Measurements from ENCODE around the gene QKI.

DNA sequence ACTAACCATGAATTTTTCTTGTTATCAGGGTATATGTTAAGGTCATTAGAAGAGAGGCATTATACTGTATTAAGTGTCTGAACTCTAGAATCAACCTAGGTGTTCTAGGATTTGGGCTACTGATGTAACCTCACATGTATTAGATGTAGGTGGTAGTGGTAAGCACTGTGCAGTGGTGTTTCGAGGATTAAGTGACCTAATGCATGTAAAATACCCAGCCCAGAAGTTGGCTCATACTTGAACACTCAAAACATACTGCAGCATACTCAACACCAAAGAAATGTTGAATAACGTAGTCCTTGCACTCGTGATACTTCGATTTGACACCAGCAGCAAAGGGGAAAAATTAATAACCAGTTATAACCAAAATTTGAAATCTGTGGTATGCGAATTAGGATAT lies 48.7 kb downstream of the QKI start:
- no peak for TF ChIP-seq TAF1 (IDR thresholded peaks at IDR 0.05; ENCODE audit: low read depth, low read length)
- TF ChIP-seq POLR2A (IDR thresholded peaks at IDR 0.05; ENCODE audit: low read depth, low read length): no peak
- no peak for TF ChIP-seq PAX5 (IDR thresholded peaks at IDR 0.05; ENCODE audit: insufficient read depth, low read length, severe bottlenecking)
- TF ChIP-seq POLR2AphosphoS5 (IDR thresholded peaks at IDR 0.05; ENCODE audit: low read depth, low read length): no peak
- no peak for TF ChIP-seq POU2F2 (IDR thresholded peaks at IDR 0.05; ENCODE audit: low read depth, low read length)

All from GM12891 (cell line).